Suprapubic skin (tissue), 3 donors: ENCODE data around the gene RNF220.

Experiments
- CTCF ChIP-seq, 2 donors: fragments of 200-600 bp in 1 of 2; fragments of 450-650 bp in 1 of 2; sonication (generic) in 1 of 2; IDR thresholded peaks; one replicate each; pipeline ENCODE4 v1.5.1; 2016 to 2019; ENCODE audit warnings: antibody characterized with exemption in 2 of 2, mild to moderate bottlenecking in 1 of 2, moderate library complexity in 1 of 2
- EP300 ChIP-seq: sonication (generic); formaldehyde crosslinking; IDR thresholded peaks from one replicate; pipeline ENCODE4 v1.6.1; 2017; ENCODE audit warnings: antibody characterized with exemption

- TF ChIP-seq CTCF (IDR thresholded peaks at IDR 0.05) (no peak), EP300 (no peak)
Observed at GRCh38 chr1:44620072-44620471, 215.0 kb downstream of the RNF220 start.
